GM19397 (cell line): ENCODE data around the gene REXO1.
A peak's percentile ranks its signal among the peaks of the same experiment; 100 is the strongest.

Experiments used
- ATAC-seq: cut with Tn5 transposase; IDR thresholded peaks from one replicate; pipeline ENCODE4 v1.9.1; 2021; ENCODE audit warnings: mild to moderate bottlenecking, moderate library complexity; ENCODE audit not compliant: unreplicated experiment

The REXO1 gene

DNA sequence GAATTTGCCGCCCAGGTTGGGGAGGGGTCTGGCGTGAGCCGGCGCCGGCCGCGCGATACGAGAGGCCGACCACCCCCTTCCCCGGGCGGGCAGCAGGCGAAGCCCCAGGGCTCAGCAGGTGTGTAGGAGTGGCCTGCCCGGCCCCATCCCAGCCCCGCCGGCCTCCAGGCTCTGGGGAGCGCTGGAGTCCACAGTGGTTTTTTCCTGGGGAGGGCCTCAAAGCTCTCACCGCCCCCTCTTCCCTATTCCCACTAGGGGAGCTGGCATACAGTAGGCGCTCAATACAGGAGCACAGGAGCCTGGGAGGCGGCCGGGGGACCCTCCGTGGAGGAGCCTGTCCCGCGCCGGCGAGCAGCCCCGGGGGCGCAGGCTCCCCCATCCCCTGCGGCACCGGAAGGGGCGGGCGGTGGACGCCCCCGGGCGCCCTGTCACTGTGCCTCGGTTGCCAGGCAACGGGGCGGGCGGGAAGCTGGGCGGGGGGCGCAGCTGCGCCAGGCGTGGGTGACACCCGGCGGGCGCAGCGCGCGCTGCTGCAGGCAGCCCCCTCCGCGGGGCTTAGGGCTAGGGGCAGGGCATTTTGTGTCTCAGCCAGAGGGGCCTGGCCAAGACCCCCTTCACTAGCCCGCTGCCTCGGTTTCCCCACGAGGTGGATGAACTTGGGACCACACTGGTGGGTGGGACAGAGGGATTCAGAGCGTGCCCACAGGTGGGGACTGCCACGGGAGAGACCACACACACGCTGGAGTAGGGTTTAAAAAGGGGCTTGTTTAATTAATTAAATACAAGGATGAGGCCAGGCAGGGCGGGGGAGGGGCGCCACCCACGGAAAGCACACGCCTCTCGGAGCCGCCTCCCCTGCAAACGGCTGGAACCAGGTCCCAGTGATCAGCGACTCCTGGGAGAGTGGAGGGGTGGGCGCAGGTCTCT lies 3.6 kb upstream of the REXO1 start:
- ATAC-seq: no peak

DNA sequence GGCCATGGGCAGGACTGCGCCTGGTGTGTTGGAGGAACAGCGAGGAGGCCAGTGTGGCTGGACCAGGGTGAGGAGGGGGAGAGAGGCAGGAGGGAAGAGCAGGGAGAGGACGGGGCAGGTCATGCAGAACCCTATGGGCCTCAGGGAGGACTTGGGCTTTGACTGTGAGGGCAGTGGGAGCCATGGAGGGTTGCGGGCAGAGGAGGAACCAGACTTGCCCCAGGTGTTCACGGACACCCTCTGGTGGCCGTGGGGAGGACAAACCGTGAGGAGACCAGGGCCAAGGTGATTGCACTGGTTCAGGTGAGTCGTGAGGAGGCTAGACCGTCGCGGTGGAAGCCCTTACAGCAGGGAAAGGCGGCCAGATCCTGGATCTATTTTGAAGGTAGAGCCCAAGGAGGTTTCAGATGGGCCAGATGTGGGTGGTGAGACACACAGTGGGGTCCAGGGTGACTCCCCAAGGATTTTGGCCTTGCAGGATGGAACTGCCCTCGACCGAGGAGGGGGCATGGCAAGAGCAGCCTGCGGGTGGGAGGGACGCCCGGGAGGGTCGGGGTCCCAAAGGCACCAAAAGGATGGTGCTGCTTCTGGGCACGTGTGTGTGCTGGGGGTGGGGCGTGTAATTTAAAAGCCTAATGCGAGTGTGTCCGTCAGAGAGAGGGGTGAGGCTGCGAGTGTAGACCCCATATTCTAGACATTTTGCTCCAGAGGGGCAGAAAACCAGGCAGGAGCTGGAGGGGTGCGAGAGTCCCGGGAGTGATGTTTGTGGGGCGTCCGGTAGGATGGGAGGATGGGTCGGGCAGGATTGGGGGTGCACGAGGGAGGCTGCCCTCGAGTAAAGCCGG lies 2.7 kb upstream of the REXO1 start:
- ATAC-seq: no peak

DNA sequence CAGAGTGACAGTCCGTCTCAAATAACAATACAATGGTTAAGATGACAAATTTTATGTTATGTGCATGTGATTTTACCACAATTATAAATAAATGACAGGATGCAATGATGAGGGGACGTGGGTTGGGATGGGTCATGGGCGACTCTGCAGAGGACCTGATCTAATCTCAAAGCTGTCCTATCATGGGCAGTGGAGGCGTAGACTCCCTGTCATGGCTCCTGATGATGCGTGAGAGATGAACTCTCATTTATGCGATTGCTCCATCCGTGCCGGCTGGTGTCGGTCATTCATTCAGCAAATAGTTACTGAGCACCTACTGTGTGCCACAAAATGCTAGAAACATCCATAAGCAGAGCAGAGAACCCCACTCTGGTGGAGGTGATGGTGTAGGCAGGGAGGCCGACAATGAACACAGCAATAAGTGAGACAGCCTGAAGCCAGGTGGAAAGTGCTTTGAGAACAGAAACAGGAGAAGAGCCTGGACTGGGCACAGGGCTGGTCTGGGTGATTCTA lies 1.7 kb upstream of the REXO1 start:
- no peak for ATAC-seq

DNA sequence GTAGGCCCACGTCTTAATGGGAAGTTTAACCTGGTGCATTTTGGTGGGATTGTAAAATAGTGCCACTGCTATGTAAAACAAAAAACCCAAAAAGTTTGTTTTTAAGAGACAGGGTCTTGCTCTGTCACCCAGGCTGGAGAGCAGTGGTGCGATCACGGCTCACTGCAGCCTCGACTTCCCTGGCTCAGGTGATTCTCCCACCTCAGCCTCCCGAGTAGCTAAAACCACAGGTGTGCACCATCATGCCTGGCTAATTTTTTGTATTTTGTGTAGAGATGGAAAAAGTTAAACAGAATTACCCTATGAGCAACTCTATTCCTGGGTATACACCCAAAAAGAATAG lies 820 bp upstream of the REXO1 start:
- ATAC-seq: no peak

DNA sequence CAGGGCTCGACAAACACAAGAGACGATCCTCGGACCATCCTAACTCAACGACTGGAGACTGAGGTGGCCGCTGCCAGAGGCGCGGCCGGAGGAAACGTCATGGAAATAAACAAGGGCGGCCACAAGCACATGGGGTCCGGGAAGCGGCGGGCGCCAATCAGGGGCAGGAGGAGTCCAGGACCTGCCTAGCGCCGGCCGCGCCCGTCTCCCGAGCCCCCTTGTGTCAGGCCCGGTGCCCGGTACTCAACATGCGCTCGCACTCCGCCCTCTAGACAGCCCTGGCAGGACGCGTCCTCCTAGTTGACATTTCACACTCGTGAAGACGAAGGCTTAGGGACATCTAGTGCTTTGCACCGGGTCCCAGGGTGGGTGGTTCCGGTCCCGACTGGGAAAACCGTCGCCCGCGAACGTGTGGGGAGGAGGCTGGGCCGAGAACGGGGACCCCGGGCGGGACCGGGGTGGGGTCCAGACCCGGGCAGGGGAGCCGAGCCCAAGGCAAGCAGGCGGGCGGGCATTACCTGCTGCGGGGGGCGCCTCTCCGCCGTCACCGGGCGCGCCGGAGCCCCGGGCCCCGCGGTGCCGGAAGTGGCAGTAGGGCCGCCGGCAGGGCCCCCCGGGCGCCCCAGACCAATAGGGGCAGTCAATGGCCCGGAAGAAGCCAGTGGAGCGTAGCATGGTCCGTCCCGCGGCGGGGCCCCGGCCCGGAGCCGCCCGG lies 442 bp downstream of the REXO1 start:
- peak; percentile 28 for ATAC-seq

DNA sequence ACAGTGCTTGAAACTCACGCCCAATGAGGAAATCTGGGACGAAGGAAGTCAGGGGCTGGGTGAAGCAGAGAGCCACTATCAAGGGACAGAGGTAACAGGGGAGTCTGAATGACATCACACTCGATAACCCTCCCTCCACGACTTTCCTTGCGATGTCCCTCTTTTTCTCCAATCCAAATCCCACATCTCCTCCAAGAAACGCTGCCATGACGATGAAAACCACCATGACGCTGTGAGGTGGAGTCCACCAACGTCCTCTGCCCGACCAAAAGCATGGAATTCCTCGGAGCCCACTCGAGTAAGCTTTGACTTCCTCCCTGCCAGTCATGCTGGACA lies 967 bp downstream of the REXO1 start:
- ATAC-seq: no peak

DNA sequence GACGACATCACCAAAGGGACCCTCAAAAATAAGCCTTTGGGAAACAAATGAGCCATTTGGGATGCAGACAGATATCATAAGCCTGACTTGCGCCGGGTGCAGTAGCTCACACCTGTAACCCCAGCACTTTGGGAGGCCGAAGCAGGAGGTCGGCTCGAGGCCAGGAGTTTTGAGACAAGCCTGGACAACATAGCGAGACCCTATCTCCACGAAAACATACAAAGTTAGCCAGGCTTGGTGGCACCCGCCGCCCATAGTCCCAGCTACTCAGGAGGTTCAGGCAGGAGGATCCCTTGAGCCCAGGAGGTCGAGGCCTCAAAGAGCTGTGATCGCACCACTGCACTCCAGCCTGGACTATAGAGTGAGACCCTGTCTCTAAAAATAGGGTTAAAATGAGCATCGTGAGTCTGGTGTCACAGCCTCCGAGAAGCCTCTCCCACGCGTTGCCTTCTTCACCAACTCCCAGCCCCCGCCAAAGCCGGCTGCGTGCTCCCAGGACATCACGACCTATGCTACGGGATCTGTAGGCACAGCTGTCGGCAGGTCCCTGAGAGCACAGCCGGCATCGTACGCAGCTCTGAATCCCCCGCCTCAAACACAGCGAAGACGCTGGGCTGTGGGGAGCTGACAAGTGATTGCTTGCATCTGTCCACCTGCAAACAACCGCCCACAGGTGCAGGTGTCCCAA lies 1.6 kb downstream of the REXO1 start:
- ATAC-seq: no peak

DNA sequence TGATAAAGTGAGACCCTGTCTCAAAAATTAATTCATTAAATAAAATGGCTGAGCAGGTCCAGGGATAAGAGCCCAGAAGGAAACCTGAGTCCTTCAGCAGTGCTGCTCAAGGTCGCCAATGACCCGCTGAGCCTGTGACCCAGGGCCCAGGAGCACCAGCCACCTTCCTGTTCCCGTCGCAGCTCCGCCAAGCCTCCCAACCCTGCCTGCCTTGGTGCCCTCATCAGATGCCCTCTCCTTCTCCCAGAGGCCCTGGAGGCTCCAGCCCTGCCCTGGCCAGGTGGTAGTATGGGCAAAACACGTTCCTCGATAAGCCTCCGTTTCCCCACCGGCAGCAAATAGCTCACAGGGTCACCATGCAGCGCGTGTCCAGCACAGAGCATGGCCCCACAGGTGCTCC lies 2.6 kb downstream of the REXO1 start:
- ATAC-seq: no peak

DNA sequence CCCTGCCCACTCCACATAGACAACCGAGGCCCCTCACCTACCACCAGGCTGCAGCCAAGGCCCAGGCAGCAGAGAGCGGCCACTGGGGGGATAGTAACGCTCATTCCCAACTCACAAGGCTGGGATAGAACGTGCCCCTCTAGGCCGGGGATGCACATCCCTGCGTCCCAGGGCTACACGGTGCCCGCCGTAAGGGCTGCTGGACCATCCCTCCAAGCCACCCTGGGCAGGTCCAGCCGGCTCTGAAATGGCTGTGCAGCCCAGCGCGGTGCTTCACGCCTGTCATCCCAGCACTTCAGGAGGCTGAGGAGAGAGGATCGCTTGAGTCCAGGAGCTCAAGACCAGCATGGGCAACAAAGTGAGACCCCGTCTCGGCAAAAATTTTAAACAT lies 3.2 kb downstream of the REXO1 start:
- no peak for ATAC-seq

DNA sequence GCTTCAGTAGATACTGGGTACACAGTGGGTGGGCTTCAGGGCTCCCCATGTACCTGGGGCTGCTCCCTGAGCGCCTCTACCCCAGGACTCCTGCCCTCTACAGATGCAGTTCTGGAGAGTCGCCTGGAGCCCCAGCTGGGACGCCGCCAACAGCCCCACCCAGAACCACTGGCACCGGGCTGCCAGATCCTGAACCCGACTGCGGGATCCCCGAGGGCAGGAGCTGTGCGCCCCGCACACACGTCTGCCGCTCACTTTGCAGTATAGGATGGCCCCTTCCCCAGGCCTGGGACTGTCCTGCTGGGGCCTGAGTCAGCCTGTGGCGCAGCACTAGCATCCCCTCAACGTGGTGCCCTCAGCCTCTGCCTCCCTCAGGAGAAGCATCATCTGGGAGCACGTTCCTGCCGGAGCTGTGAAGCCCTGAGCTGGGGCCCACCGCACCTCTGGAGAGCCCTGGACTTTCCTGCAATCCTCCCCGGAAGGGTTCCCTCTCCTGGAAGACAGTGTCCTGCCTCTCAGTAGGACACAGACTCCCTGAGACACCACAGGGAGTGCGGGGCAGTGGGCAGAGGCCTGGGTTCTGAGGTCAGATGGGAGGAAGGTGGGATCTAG lies 3.7 kb downstream of the REXO1 start:
- no peak for ATAC-seq

DNA sequence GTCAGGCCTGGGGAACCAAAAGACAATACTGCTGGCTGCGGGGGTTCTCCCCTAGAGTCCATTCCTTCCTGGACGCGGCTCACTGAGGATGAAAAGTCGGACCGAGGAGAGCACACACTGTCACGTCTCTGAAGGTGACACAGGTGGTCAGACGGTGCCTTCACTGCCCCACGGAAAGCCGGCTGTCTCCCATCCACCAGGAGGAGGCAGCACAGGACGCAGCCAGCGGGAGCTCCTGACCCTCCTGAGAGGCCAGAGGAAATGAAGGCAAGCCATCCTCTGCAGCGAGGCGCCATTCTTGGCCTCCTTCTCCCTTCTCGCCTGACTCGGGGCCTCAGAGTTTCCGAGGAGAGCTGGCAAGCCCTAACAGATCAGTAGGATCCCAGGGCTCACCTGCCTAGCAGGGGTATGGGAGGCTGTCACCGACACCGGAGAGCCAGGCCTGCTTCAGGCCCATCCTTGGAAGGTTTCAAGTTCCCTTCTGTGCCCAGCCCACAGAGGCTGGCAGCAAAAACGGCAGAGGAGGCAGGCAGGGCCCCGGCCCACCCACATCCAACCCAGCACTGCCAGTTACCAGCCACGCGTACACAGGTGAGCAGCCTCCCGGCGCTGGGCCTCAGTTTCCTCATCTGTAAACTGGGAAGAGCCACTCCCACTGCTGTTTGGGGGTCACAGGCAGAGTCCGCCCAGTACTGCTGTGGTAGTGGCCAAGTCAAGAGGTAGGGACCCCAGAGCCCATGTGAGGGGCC lies 4.5 kb downstream of the REXO1 start:
- no peak for ATAC-seq

DNA sequence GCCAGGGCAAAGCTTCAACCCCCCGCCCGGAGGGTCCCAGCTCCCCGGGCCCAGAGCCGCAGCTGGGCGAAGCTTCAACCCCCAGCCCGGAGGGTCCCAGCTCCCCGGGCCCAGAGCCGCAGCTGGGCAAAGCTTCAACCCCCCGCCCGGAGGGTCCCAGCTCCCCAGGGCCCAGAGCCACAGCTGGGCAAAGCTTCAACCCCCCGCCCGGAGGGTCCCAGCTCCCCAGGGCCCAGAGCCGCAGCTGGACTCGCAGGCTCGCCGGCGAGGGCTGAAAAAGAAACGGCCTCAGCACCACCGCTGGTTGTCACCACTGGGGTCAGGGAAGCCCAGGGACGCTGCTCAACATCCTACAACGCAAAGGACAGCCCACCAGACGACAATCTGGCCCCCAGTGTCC lies 5.2 kb downstream of the REXO1 start:
- no peak for ATAC-seq

DNA sequence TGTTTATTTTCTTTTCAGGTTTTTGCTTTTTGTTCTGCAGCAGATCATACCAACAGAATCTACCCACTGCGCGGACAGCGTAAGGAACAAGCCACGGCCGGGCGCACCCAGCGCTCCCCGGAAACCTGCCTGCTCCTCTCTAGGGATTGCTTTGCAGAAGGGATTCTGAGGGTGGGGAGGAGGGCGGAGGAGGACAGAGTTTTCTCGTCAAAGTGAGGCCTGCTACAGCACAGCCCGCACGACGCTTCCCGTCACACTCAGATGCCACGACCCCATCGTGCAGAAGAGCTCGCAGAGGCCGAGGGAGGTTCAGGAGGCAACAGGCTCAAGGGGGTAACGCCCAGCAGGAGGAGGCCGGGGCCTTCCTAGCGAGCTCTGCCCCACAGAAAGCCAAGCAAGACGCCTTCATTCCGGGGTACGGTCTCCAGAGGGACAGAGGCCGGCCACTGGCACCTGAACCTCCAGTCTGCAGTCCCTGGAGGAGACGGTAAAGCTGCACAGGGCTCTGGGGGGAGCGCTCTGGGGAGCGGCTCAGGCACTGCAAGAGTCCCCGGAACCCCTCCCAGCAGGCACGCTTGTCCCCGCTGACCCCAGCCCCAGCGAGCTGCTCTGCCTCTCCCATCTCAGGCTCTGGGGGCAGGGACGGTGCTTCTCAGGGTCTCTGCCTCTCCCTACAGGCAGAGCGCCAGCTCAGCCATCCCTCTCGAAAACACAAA lies 6.9 kb downstream of the REXO1 start:
- no peak for ATAC-seq

DNA sequence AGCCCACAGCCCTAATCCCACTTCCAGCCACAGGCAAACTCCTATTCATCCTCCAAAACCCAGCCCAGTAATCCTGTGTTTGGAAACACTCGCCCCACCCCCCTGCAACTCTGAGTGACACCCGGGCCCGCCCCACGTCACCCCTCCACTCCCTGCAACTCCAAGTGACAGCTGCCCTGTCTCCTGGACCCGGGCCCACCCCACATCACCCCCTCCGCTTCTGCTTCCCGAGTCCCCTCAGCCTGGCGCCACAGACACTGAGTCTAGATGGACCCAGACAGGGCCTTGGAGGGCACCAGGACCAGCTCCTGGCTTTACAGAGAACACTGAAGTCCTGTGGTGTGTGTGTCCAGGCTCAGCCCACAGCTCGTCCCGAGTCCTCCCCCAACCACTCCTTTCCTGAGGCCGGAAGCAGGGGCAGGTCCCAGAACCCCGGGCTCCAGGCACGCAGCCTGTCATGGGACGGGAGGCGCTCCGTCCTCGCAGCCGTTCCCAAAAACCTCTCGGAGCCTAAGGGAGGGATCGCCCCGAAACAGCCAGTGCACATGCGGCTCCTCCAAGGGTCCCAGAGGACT lies 7.7 kb downstream of the REXO1 start:
- no peak for ATAC-seq

DNA sequence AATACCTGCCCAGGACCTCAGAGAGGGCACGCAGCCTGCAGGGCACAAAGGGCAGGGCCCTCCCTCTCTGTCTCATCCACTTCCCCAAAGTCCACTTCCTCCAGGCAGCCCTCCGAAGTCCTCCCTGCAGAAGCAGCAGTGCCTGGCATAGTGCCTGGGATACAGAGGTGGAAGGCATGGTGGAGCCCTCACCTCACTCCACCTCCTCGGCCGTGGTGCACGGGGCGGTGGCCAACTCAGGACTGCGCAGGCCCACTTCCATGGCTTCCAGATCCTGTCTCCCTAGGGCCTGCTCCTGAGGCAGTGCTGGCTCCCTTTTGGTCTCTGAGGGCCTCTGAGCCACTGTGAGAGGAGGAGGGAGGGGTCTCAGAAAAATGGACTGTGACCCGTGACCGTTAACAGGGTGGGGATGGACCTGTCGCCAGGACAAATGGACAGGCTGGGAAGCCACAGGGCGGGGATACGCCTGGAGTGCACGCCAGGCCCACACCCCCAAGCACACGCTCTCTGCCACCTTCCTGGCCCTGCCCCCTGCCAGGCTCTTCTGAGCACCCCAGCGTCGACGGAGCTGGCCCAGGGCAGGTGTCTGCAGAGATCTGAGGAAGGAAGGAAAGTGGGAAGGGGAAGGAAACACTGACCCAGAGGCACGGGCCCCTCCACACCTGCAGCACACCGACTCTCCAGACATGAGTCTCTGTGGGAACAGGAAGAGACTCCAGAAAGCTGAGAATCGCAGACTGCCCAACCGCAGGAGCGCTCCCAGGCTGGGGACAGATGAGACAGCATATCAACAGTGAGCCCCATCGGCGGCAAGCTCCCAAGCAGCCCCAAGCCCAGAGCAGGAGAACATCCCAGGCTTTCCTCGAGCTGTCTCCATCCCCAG lies 8.4 kb downstream of the REXO1 start:
- ATAC-seq: no peak

DNA sequence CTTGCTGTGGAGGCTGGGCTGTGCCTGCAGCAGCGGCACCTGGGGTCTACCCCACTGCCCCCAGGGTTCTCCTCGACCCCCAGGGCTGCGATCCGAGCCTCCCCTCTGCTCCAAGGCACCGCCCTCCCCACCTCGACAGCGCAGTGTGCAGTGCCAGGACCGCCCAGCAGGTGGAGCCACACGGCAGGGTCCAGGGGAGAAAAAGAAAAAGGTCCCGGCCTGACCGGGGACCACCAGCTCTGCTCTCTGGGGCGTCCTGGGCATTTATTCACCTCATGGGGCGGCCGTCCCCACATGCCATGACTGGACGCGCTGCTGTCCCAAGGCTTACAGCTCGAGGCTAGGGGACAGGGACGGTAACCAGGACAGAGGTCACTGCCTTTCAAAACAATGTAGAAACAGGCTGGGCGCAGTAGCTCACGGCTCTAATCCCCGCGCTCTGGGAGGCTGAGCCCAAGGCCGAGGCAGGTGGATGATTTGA lies 10.6 kb downstream of the REXO1 start:
- ATAC-seq: no peak

DNA sequence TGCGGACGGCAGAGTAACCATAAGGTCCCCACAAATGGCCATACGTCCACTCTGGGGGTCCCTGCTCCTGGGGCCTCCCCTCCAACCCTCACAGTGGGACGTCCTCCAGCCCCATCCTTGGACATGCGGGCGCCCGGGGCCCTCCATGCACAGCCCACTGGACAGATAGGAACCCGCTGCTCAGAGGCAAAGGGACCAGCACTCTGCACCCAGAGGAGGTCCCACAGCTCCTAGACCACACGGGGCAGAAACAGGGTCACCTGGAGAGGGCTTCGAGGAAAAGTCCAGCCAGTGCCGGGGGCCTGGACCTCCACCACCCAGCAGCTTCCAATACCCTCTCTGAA lies 11.1 kb downstream of the REXO1 start:
- no peak for ATAC-seq
